Smooth muscle cell of the brain vasculature (primary cell): ENCODE measurements around the gene RNF13.
"Not testable (repeated sequence)": the region's sequence is repeated elsewhere in the genome, so short reads cannot be mapped to it uniquely, and the experiment has no call there.

ENCODE experiments used
- DNase-seq: peaks from one replicate; pipeline ENCODE4 v3.0.0-alpha.2; 2012; ENCODE audit warnings: low read depth, low spot score

The RNF13 gene

GRCh38 chr3:149839896-149840295 is 26.9 kb downstream of the RNF13 start:
- DNase-seq: no peak

GRCh38 chr3:149843502-149843901 is 30.5 kb downstream of the RNF13 start:
- no peak for DNase-seq

- no peak for DNase-seq
Observed at GRCh38 chr3:149844091-149844490, 31.1 kb downstream of the RNF13 start.

- DNase-seq: no peak
Observed at GRCh38 chr3:149845570-149846244, 32.7 kb downstream of the RNF13 start.

- DNase-seq: no peak
Observed at GRCh38 chr3:149848238-149848637, 35.2 kb downstream of the RNF13 start.

- DNase-seq: no peak
Observed at GRCh38 chr3:149848688-149849087, 35.7 kb downstream of the RNF13 start.

- DNase-seq: no peak
Observed at GRCh38 chr3:149850787-149851584, 38.0 kb downstream of the RNF13 start.

GRCh38 chr3:149858911-149859310 is 45.9 kb downstream of the RNF13 start:
- no peak for DNase-seq

- no peak for DNase-seq
Observed at GRCh38 chr3:149860881-149861280, 47.9 kb downstream of the RNF13 start.

GRCh38 chr3:149867563-149867962 is 54.5 kb downstream of the RNF13 start:
- no peak for DNase-seq

GRCh38 chr3:149871855-149872254 is 58.8 kb downstream of the RNF13 start:
- DNase-seq: no peak

GRCh38 chr3:149872589-149872988 is 59.6 kb downstream of the RNF13 start:
- no peak for DNase-seq

- no peak for DNase-seq
Observed at GRCh38 chr3:149877668-149878067, 64.7 kb downstream of the RNF13 start.

- no peak for DNase-seq
Observed at GRCh38 chr3:149879872-149880271, 66.9 kb downstream of the RNF13 start.

- no peak for DNase-seq
Observed at GRCh38 chr3:149881879-149882278, 68.9 kb downstream of the RNF13 start.

GRCh38 chr3:149883134-149883533 is 70.1 kb downstream of the RNF13 start:
- DNase-seq: no peak

- DNase-seq: not testable (repeated sequence)
Observed at GRCh38 chr3:149883860-149884259, 70.8 kb downstream of the RNF13 start.

GRCh38 chr3:149884848-149885247 is 71.8 kb downstream of the RNF13 start:
- not testable (repeated sequence) for DNase-seq

- no peak for DNase-seq
Observed at GRCh38 chr3:149886957-149887356, 73.9 kb downstream of the RNF13 start.

- no peak for DNase-seq
Observed at GRCh38 chr3:149891621-149892020, 78.6 kb downstream of the RNF13 start.

GRCh38 chr3:149892371-149892770 is 79.4 kb downstream of the RNF13 start:
- DNase-seq: no peak

GRCh38 chr3:149894205-149894604 is 81.2 kb downstream of the RNF13 start:
- no peak for DNase-seq

- DNase-seq: no peak
Observed at GRCh38 chr3:149895339-149895738, 82.3 kb downstream of the RNF13 start.
